Activated naive CD4-positive, alpha-beta T cell treated with anti-CD3 and anti-CD28 coated beads, Interleukin-2, amount 10 ng/mL, durations not matched to agents 7 days and 5 days (primary cell): ENCODE measurements around the gene C8G.

Experiments
- CTCF ChIA-PET: fragments of 350-600 bp; sonication (Branson Sonifier 250); formaldehyde crosslinking; loops from one replicate; lab custom pipeline; 2021; ENCODE audit warnings: antibody characterized with exemption; lab: Charles Lee
- DNase-seq: peaks from one replicate; pipeline ENCODE4 v3.0.0-alpha.2; 2020
- H3K27ac Mint-ChIP-seq: one replicate; pipeline ENCODE4 v1.8.0; 2021; ENCODE audit warnings: mild to moderate bottlenecking, moderate library complexity, mixed read lengths
- H3K27me3 Mint-ChIP-seq: one replicate; pipeline ENCODE4 v1.8.0; 2021; ENCODE audit warnings: mild to moderate bottlenecking, mixed read lengths
- H3K36me3 Mint-ChIP-seq: one replicate; pipeline ENCODE4 v1.8.0; 2021; ENCODE audit warnings: mixed read lengths
- H3K4me1 Mint-ChIP-seq: one replicate; pipeline ENCODE4 v1.8.0; 2021; ENCODE audit warnings: mixed read lengths
- H3K4me3 Mint-ChIP-seq: one replicate; pipeline ENCODE4 v1.8.0; 2021; ENCODE audit warnings: mild to moderate bottlenecking, moderate library complexity, mixed read lengths
- H3K9me3 Mint-ChIP-seq: one replicate; pipeline ENCODE4 v1.8.0; 2021; ENCODE audit warnings: mixed read lengths

C8G gene

GRCh38 chr9:136978073-136978864 is 33.2 kb downstream of the C8G start:
- no peak overlapping the region for H3K27ac Mint-ChIP-seq
- CTCF ChIA-PET: interaction anchor here (1.0 to 2.7 kb wide), 2 partner anchors 51 to 136 kb away, joined by 3 to 7 read pairs; partner anchors contain the start of gene AJM1
- DNase-seq: peak; percentile 82
- H3K4me3 Mint-ChIP-seq: no peak overlapping the region
- H3K4me1 Mint-ChIP-seq: peaks cover 26% of the 10 kb centered on the region
- no peaks in the 10 kb centered on the region for H3K36me3 Mint-ChIP-seq
- H3K9me3 Mint-ChIP-seq: no peaks in the 10 kb centered on the region
- H3K27me3 Mint-ChIP-seq: peaks cover 76% of the 10 kb centered on the region

- Mint-ChIP-seq H3K4me3 (no peak overlapping the region), H3K27ac (no peak overlapping the region), H3K4me1 (peaks cover 25% of the 10 kb centered on the region), H3K27me3 (peaks cover 78% of the 10 kb centered on the region), H3K9me3 (no peaks in the 10 kb centered on the region), H3K36me3 (no peaks in the 10 kb centered on the region)
- no peak for DNase-seq
- CTCF ChIA-PET: interaction anchor here (2.7 kb wide), 1 partner anchor 50 kb away, joined by 7 read pairs; no protein-coding TSS in a partner anchor
Observed at GRCh38 chr9:136978865-136979544, 34.0 kb downstream of the C8G start.

- no peaks in the 10 kb centered on the region for H3K9me3 Mint-ChIP-seq
- no peak overlapping the region for H3K27ac Mint-ChIP-seq
- no peak for DNase-seq
- H3K27me3 Mint-ChIP-seq: peaks cover 86% of the 10 kb centered on the region
- H3K4me1 Mint-ChIP-seq: peaks cover 15% of the 10 kb centered on the region
- no peak overlapping the region for H3K4me3 Mint-ChIP-seq
- H3K36me3 Mint-ChIP-seq: no peaks in the 10 kb centered on the region
- CTCF ChIA-PET: interaction anchor here (2.7 kb wide), 1 partner anchor 49 kb away, joined by 7 read pairs; no protein-coding TSS in a partner anchor
Observed at GRCh38 chr9:136979769-136980587, 34.9 kb downstream of the C8G start.

- Mint-ChIP-seq H3K36me3 (no peaks in the 10 kb centered on the region), H3K4me3 (no peak overlapping the region), H3K27ac (no peak overlapping the region), H3K27me3 (peaks cover 86% of the 10 kb centered on the region), H3K4me1 (peaks cover 6% of the 10 kb centered on the region), H3K9me3 (no peaks in the 10 kb centered on the region)
- CTCF ChIA-PET: no interaction called here
- no peak for DNase-seq
Observed at GRCh38 chr9:136980669-136981478, 35.8 kb downstream of the C8G start.

GRCh38 chr9:136981588-136982231 is 36.7 kb downstream of the C8G start:
- H3K36me3 Mint-ChIP-seq: no peaks in the 10 kb centered on the region
- no peaks in the 10 kb centered on the region for H3K9me3 Mint-ChIP-seq
- DNase-seq: no peak
- CTCF ChIA-PET: no interaction called here
- H3K27me3 Mint-ChIP-seq: peaks cover 86% of the 10 kb centered on the region
- H3K4me3 Mint-ChIP-seq: no peak overlapping the region
- H3K4me1 Mint-ChIP-seq: no peaks in the 10 kb centered on the region
- no peak overlapping the region for H3K27ac Mint-ChIP-seq

GRCh38 chr9:136982232-136983051 is 37.4 kb downstream of the C8G start, which contains the start of gene LCNL1:
Gene LCNL1, plus strand, starts transcription at chr9:136982993. Its CDS starts 594 bp downstream, at chr9:136983587.
- no peak for DNase-seq
- CTCF ChIA-PET: no interaction called here
- Mint-ChIP-seq H3K36me3 (no peaks in the 10 kb centered on the region), H3K27me3 (peaks cover 86% of the 10 kb centered on the region), H3K4me1 (no peaks in the 10 kb centered on the region), H3K9me3 (no peaks in the 10 kb centered on the region), H3K4me3 (no peak within 1 kb of the TSS), H3K27ac (no peak within 1 kb of the TSS)

- no peaks in the 10 kb centered on the region for H3K36me3 Mint-ChIP-seq
- H3K27ac Mint-ChIP-seq: no peak overlapping the region
- no peaks in the 10 kb centered on the region for H3K9me3 Mint-ChIP-seq
- no peak overlapping the region for H3K4me3 Mint-ChIP-seq
- peaks cover 88% of the 10 kb centered on the region for H3K27me3 Mint-ChIP-seq
- CTCF ChIA-PET: no interaction called here
- no peaks in the 10 kb centered on the region for H3K4me1 Mint-ChIP-seq
- DNase-seq: no peak
Observed at GRCh38 chr9:136983167-136983566, 38.1 kb downstream of the C8G start.

- H3K36me3 Mint-ChIP-seq: no peaks in the 10 kb centered on the region
- peaks cover 94% of the 10 kb centered on the region for H3K27me3 Mint-ChIP-seq
- H3K27ac Mint-ChIP-seq: no peak overlapping the region
- H3K4me1 Mint-ChIP-seq: no peaks in the 10 kb centered on the region
- CTCF ChIA-PET: no interaction called here
- no peak for DNase-seq
- no peaks in the 10 kb centered on the region for H3K9me3 Mint-ChIP-seq
- H3K4me3 Mint-ChIP-seq: no peak overlapping the region
Observed at GRCh38 chr9:136983656-136984314, 38.7 kb downstream of the C8G start.

- no peak for DNase-seq
- Mint-ChIP-seq H3K9me3 (no peaks in the 10 kb centered on the region), H3K36me3 (no peaks in the 10 kb centered on the region), H3K27me3 (peaks cover 99% of the 10 kb centered on the region), H3K27ac (no peak overlapping the region), H3K4me1 (no peaks in the 10 kb centered on the region), H3K4me3 (no peak overlapping the region)
- CTCF ChIA-PET: interaction anchor here (1.4 kb wide), 1 partner anchor 17 kb away, joined by 3 read pairs; no protein-coding TSS in a partner anchor
Observed at GRCh38 chr9:136984464-136985026, 39.5 kb downstream of the C8G start.

GRCh38 chr9:136985027-136985602 is 40.1 kb downstream of the C8G start:
- Mint-ChIP-seq H3K9me3 (no peaks in the 10 kb centered on the region), H3K4me3 (no peak overlapping the region), H3K4me1 (no peaks in the 10 kb centered on the region), H3K27ac (no peak overlapping the region), H3K27me3 (peaks cover 99% of the 10 kb centered on the region), H3K36me3 (no peaks in the 10 kb centered on the region)
- CTCF ChIA-PET: interaction anchor here (1.0 to 1.4 kb wide), 2 partner anchors 9 to 17 kb away, joined by 3 read pairs; no protein-coding TSS in a partner anchor
- no peak for DNase-seq

GRCh38 chr9:136985853-136986252 is 40.8 kb downstream of the C8G start:
- Mint-ChIP-seq H3K9me3 (no peaks in the 10 kb centered on the region), H3K27me3 (peaks cover 99% of the 10 kb centered on the region), H3K27ac (no peak overlapping the region), H3K36me3 (no peaks in the 10 kb centered on the region), H3K4me3 (no peak overlapping the region), H3K4me1 (peaks cover 3% of the 10 kb centered on the region)
- DNase-seq: no peak
- CTCF ChIA-PET: interaction anchor here (1.0 to 1.4 kb wide), 2 partner anchors 10 to 16 kb away, joined by 3 read pairs; no protein-coding TSS in a partner anchor
